Measurements from ENCODE around the gene LAD1. TPM values are rescaled to one million over a fixed set of nuclear protein-coding genes. Genes with fewer than 3 reads are reported as not detected.

Gene LAD1
- total and polyA plus RNA-seq, 2 donors (not counting 1 experiment from before 2014, with no cell fraction given), result 0.10 TPM; not detected in 1

DNA sequence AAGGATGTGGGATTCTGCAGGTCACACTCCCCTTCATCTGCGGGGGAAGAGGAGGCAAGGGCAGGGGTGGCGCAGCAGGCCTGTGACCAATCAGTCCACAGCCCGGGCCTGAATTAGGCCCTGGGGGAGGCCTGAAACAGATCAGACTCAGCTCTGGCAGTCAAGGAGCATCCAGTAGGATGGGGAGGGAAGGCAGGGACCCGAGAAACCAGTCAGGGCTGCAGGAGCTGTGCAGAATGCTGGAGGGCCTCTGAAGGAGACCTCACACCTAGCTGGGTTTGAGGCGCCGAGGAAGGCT is 34.4 kb downstream of the LAD1 start:
- intact Hi-C loops (cut with micrococcal nuclease), result no loop called here
- 80% methylated on average over 4 of the region's 6 CpGs for WGBS (ENCODE audit: insufficient coverage)
- Histone ChIP-seq H3K27me3 (replicated peaks in 1 of 4; ENCODE audit: control extremely low read depth in 1 of 4, control insufficient read depth in 3 of 4, insufficient read depth in 4 of 4, low read length in 3 of 4) (peaks cover 0 to 7% (median 0%) of the 10 kb centered on the region in 4 experiments), H3K36me3 (replicated peaks in 1 of 2; ENCODE audit: control extremely low read depth in 1 of 2, control insufficient read depth in 1 of 2, extremely low read depth in 1 of 2, insufficient read depth in 2 of 2, low read length in 1 of 2) (no peaks in the 10 kb centered on the region), H3K79me2 (ENCODE audit: control insufficient read depth, insufficient read depth, low read length) (no peaks in the 10 kb centered on the region), H4K20me1 (ENCODE audit: control insufficient read depth, insufficient read depth, low read length, poor library complexity, severe bottlenecking) (no peaks in the 10 kb centered on the region), H3K4me2 (replicated peaks; ENCODE audit: low read depth, low read length, poor library complexity, severe bottlenecking) (no peak overlapping the region), H3K27ac (ENCODE audit: low read length in 2 of 2) (no peak overlapping the region), H3K4me3 (ENCODE audit: control extremely low read depth in 1 of 5, extremely low read depth in 1 of 5, insufficient read depth in 1 of 5, low read depth in 2 of 5, low read length in 4 of 5) (no peak overlapping the region), H3K4me1 (ENCODE audit: control insufficient read depth in 2 of 2, insufficient read depth in 2 of 2, low read length in 2 of 2) (no peaks in the 10 kb centered on the region), H3K9ac (ENCODE audit: low read length) (no peak overlapping the region), H2AFZ (ENCODE audit: insufficient read depth, low read depth, low read length, poor library complexity, severe bottlenecking) (no peak overlapping the region), H3K9me3 (ENCODE audit: control extremely low read depth in 1 of 3, control insufficient read depth in 2 of 3, insufficient read depth in 1 of 3, low read length in 2 of 3) (no peaks in the 10 kb centered on the region)
- Mint-ChIP-seq H3K4me3 (no peak overlapping the region), H3K4me1 (no peaks in the 10 kb centered on the region), H3K9me3 (ENCODE audit: insufficient read depth) (no peaks in the 10 kb centered on the region), H3K27ac (no peak overlapping the region), H3K27me3 (peaks cover 24% of the 10 kb centered on the region)
- ATAC-seq (ENCODE audit: low read depth) (no peak), DNase-seq (no peak)
- CTCF ChIA-PET, result no interaction called here
- POLR2A ChIA-PET, result no interaction called here
- TF ChIP-seq EZH2 (IDR thresholded peaks at IDR 0.05; ENCODE audit: borderline replicate concordance, insufficient read depth, low read depth, low read length, poor library complexity, severe bottlenecking), result no peak
- TF ChIP-seq, protein P1, sequence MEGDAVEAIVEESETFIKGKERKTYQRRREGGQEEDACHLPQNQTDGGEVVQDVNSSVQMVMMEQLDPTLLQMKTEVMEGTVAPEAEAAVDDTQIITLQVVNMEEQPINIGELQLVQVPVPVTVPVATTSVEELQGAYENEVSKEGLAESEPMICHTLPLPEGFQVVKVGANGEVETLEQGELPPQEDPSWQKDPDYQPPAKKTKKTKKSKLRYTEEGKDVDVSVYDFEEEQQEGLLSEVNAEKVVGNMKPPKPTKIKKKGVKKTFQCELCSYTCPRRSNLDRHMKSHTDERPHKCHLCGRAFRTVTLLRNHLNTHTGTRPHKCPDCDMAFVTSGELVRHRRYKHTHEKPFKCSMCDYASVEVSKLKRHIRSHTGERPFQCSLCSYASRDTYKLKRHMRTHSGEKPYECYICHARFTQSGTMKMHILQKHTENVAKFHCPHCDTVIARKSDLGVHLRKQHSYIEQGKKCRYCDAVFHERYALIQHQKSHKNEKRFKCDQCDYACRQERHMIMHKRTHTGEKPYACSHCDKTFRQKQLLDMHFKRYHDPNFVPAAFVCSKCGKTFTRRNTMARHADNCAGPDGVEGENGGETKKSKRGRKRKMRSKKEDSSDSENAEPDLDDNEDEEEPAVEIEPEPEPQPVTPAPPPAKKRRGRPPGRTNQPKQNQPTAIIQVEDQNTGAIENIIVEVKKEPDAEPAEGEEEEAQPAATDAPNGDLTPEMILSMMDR (IDR thresholded peaks at IDR 0.05), result no peak

DNA sequence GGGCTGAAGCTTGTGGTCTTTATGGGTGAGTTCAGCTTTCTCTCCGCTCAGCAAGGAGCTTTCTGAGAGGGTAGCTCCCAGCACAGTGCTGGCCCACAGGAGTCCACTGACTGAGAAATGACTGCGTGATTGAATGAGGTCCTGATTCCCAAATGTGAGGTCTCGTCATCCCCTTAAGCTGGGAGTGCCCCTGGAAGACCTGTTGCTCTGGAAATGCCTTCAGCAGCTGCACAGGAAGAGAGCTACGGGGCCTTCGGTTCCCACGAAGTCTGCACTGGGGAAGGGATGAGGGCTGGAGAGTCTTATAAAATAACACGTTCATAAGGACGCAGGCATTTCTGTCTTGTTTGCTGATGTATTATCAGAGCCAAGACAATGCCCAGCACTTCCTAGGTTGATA is 35.7 kb downstream of the LAD1 start:
- Histone ChIP-seq H3K9me3 (ENCODE audit: control extremely low read depth in 1 of 3, control insufficient read depth in 2 of 3, insufficient read depth in 1 of 3, low read length in 2 of 3) (no peaks in the 10 kb centered on the region), H3K9ac (ENCODE audit: low read length) (no peak overlapping the region), H3K4me2 (replicated peaks; ENCODE audit: low read depth, low read length, poor library complexity, severe bottlenecking) (no peak overlapping the region), H3K36me3 (replicated peaks in 1 of 2; ENCODE audit: control extremely low read depth in 1 of 2, control insufficient read depth in 1 of 2, extremely low read depth in 1 of 2, insufficient read depth in 2 of 2, low read length in 1 of 2) (no peaks in the 10 kb centered on the region), H3K27me3 (replicated peaks in 1 of 4; ENCODE audit: control extremely low read depth in 1 of 4, control insufficient read depth in 3 of 4, insufficient read depth in 4 of 4, low read length in 3 of 4) (peaks cover 0 to 7% (median 0%) of the 10 kb centered on the region in 4 experiments), H3K4me3 (ENCODE audit: control extremely low read depth in 1 of 5, extremely low read depth in 1 of 5, insufficient read depth in 1 of 5, low read depth in 2 of 5, low read length in 4 of 5) (no peak overlapping the region), H3K4me1 (ENCODE audit: control insufficient read depth in 2 of 2, insufficient read depth in 2 of 2, low read length in 2 of 2) (no peaks in the 10 kb centered on the region), H4K20me1 (ENCODE audit: control insufficient read depth, insufficient read depth, low read length, poor library complexity, severe bottlenecking) (no peaks in the 10 kb centered on the region), H3K27ac (ENCODE audit: low read length in 2 of 2) (no peak overlapping the region), H2AFZ (ENCODE audit: insufficient read depth, low read depth, low read length, poor library complexity, severe bottlenecking) (no peak overlapping the region), H3K79me2 (ENCODE audit: control insufficient read depth, insufficient read depth, low read length) (no peaks in the 10 kb centered on the region)
- intact Hi-C loops (cut with micrococcal nuclease), result no loop called here
- DNase-seq (no peak), ATAC-seq (ENCODE audit: low read depth) (no peak)
- Mint-ChIP-seq H3K27ac (no peak overlapping the region), H3K9me3 (ENCODE audit: insufficient read depth) (no peaks in the 10 kb centered on the region), H3K4me3 (no peak overlapping the region), H3K27me3 (peaks cover 16% of the 10 kb centered on the region), H3K4me1 (no peaks in the 10 kb centered on the region)
- ChIA-PET POLR2A (no interaction called here), CTCF (no interaction called here)
- no peak for TF ChIP-seq EZH2 (IDR thresholded peaks at IDR 0.05; ENCODE audit: borderline replicate concordance, insufficient read depth, low read depth, low read length, poor library complexity, severe bottlenecking)
- TF ChIP-seq, protein P1 (IDR thresholded peaks at IDR 0.05), result no peak
- 74% methylated on average over 3 of the region's 8 CpGs for WGBS (ENCODE audit: insufficient coverage)

Measured in B cell (primary cell).